OCI-M1 (cell line): ENCODE measurements around the gene CDH23.

Experiments
- DNase-seq: peaks from one replicate; lab custom pipeline; 2025; lab: John Stamatoyannopoulos, UW

CDH23 gene

GRCh38 chr10:71440506-71441035 is 43.9 kb downstream of the CDH23 start:
- no peak for DNase-seq

GRCh38 chr10:71442000-71442399 is 45.3 kb downstream of the CDH23 start:
- no peak for DNase-seq

DNA sequence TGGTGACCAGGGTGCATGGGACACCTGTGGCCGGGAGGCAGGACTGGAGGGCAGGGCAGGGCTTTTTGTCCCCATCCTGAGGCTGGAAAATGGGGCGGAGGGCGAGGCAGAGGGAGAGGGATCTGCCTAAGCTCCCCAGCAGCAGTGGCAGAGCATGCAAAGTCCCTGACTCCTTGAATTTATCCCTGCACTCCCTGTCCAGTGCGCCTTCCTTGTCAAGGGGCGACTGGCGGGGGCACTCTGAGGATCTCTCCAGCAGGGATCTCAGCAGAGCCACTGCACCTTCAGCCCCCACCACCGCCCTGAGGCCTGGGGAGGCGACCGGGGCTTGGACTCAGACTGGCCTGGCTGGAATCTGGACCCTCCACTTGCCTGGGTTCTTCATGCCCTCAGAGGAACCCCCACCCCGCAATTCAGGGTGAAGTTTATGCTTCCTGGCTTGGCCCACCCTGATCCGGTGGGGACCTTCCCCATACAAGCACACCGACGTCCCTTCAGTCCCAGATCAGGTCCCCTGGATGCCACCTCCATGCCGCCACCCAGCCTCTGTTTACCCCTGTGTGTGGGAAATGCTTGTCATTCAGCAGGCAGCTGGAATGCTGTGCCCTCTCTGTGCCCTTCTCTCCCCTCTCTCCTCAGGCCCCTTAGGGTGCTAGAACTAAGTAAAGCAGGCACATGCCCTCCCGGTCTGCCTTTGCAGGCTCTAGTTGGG is 46.3 kb downstream of the CDH23 start:
- no peak for DNase-seq

- no peak for DNase-seq
Measured at GRCh38 chr10:71443676-71444075, 47.0 kb downstream of the CDH23 start.

DNA sequence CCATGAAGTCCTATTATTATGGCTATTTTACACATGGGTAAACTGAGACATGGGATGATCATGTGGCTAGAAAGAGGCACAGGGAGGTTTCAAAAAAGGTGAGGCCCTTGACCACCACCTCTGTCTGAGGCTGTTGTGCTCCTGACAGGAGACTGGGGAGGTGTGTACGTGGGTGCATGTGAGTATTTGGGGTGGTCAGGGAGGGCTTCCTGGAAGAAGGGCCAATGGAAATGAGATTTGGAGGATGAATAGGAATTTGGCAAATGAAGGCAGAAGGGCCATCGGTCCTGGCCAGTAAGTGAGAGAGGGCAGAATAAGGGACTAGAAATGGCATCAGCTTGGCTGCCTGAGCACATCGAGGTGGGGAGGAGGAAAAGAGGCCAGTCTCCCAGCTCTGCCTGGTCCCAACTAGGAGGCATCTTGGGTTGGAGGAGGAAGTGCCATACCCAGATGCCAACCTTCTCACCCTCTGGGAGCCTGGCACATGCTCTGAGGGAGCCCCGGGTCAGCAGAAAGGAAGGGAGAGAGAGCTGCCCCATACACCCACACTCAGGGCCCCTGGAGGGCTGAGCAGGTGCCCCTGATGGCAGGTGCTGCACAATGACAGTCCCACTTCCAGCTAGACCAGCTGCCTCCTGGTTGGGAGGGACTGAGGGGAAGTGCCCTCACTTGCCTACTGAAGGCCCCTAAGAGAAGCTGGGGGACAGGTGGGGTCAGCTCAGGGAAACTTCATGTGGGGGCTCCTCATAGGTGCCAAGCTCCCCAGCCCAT is 47.7 kb downstream of the CDH23 start:
- DNase-seq: no peak

- no peak for DNase-seq
Measured at GRCh38 chr10:71447676-71448075, 51.0 kb downstream of the CDH23 start.

GRCh38 chr10:71448146-71448545 is 51.4 kb downstream of the CDH23 start:
- no peak for DNase-seq

- no peak for DNase-seq
Measured at GRCh38 chr10:71449026-71449425, 52.3 kb downstream of the CDH23 start.

GRCh38 chr10:71451754-71452153 is 55.0 kb downstream of the CDH23 start:
- no peak for DNase-seq

- DNase-seq: no peak
Measured at GRCh38 chr10:71453186-71453585, 56.5 kb downstream of the CDH23 start.

- no peak for DNase-seq
Measured at GRCh38 chr10:71454347-71454746, 57.6 kb downstream of the CDH23 start.

- DNase-seq: no peak
Measured at GRCh38 chr10:71455035-71455434, 58.3 kb downstream of the CDH23 start.

DNA sequence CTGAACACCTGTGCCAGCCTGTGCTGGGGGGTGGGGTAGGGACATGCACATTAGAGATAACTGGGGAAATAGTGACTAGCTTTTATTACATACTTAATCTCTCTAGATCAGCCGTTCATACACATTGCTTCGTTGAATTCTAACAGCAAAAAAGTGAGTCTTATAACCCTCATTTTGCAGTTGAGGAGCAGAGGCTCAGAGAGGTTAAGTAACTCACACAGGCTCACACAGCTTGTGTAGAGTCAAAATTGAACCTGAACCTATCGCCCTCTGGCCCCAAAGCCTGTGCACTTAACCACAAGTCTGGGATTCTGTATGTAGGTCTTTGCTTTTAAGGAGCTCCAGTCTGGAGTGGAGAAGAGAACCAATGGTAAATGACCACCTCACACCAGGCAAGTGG is 59.9 kb downstream of the CDH23 start:
- no peak for DNase-seq

DNA sequence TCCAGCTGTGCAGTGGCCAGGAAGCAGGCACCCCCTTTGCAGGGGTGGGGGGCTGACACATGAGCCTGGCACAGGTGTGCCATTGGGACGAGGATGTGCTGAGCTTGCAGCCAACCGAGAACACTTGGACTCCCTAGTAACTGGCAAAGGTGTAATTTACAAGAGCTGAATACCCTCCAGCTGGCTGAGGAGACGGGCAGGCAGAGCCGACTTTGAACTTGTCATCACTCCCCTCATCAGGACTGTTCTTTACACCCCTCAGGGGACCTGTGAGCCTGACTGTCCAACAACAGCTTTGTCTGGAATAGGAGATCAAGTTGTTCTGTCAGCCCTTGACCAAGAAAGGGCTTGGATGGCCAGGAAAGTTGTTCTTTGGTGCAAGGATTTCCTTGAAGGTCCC is 61.2 kb downstream of the CDH23 start:
- DNase-seq: no peak

DNA sequence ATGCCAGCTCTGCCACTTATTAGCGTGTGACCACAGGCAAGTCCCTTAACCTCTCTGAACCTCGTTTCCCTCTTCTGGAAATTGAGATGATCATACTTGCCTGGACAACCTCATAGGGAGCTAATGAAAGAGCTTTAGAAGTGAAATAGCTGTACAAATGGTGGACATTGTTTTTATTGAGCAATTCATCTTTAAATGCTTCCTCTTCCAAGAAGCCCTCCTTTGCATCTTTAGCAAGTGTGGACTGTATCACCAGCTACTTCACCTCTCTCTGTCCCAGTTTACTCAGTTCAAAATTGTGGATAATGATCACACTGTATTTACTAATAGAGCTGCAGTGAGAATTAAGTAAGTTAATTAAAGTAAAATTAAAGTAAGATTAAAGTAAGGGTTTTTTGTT is 61.7 kb downstream of the CDH23 start:
- DNase-seq: no peak

GRCh38 chr10:71459513-71459912 is 62.8 kb downstream of the CDH23 start:
- no peak for DNase-seq

- DNase-seq: no peak
Measured at GRCh38 chr10:71460615-71461014, 63.9 kb downstream of the CDH23 start.

- DNase-seq: no peak
Measured at GRCh38 chr10:71461457-71461856, 64.7 kb downstream of the CDH23 start.

DNA sequence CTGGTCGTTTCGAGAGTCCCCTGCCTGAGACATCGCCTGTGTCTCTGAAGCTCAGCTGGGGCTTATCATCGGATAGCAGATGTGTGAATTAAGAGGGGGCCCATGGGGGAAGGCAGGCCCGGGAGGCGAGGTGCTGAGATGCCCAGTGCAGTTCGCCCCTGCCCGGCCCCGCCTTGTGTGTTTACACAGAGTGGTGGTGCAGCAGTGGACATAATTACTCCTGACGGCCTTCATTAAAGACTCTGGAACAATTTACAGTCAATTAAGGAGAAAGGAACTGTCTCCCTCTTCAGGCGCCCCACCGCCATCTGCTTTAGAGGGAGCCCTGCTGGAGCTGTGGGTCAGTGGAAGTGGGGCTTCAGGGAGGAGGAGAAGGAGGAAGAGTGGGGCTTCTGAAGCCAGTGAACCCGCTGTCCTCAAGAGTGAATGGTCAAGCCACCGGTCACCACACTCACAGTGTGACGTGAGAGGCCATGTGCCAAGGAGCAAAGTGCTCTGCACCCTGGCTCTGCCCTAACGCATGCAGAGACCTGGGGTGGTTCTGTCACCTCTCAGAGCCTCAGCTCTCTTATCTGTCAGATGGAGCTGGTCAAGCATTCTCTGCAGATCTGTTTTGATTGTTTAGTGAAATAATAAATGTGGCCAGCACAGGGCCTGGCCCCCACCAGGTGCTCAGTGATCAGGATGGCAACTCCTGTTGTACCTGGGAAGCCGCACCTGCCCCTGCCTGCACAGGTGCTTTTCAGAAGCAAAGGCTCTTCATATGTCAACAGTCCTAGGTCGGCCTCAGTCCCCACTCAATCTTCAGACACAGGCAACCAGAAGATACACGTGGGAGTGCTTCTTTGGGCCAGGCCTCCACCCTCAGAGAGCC is 65.6 kb downstream of the CDH23 start:
- no peak for DNase-seq

- no peak for DNase-seq
Measured at GRCh38 chr10:71463111-71463510, 66.4 kb downstream of the CDH23 start.

GRCh38 chr10:71465551-71466252 is 69.0 kb downstream of the CDH23 start:
- DNase-seq: no peak

DNA sequence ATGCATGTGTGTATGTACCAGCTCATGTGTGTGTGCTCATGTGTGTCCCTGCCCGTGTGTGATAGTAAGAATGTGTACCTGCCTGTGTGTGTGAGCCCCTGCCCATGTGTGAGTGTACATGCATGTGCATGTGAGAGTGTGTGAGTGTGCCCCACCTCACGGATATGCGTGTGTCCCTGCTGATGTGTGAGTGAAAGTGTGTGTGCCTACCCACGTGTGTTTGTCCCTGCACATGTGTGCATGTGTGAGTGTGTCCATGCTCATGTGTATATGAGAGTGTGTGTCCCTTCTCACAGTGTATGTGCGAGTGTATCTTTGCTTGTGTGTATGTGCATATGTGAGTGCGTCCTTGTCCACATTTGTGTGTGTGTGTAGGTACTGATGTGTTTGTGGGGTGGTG is 69.6 kb downstream of the CDH23 start:
- DNase-seq: no peak
